Sciatic nerve (tissue), 2 donors: ENCODE data around the gene ATP5F1D. TPM values are rescaled to one million over a fixed set of nuclear protein-coding genes. Genes with fewer than 3 reads are reported as not detected.

Experiments used
- ATAC-seq: fragments of 200-7000 bp; cut with Tn5 transposase; one replicate; pipeline ENCODE4 v1.9.1; 2020; ENCODE audit warnings: mild to moderate bottlenecking, moderate library complexity
- DNase-seq: peaks from one replicate; pipeline ENCODE4 v3.0.0-alpha.2; 2020; ENCODE audit warnings: low spot score
- intact Hi-C: fragments of 100-400 bp; cut with DNase I; formaldehyde crosslinking; loops from one replicate; pipeline ENCODE4 v1.14.2; 2022
- total RNA-seq: library from RNA; stranded (reverse); fragmentation: NEBNext Ultra II Directional; extraction: Animal tissue kit (Norgen Biotek cat#: 25700); gene quantifications from one replicate; pipeline ENCODE4 v1.2.1, GENCODE V29; 2021
- donor health status: DM: no; HTN: no; CAD: no.
- donor health status: DM: no; HTN: no; CAD: no.

Gene ATP5F1D
- total RNA-seq, 1 donor from 2014 or later: 90.9 TPM

DNA sequence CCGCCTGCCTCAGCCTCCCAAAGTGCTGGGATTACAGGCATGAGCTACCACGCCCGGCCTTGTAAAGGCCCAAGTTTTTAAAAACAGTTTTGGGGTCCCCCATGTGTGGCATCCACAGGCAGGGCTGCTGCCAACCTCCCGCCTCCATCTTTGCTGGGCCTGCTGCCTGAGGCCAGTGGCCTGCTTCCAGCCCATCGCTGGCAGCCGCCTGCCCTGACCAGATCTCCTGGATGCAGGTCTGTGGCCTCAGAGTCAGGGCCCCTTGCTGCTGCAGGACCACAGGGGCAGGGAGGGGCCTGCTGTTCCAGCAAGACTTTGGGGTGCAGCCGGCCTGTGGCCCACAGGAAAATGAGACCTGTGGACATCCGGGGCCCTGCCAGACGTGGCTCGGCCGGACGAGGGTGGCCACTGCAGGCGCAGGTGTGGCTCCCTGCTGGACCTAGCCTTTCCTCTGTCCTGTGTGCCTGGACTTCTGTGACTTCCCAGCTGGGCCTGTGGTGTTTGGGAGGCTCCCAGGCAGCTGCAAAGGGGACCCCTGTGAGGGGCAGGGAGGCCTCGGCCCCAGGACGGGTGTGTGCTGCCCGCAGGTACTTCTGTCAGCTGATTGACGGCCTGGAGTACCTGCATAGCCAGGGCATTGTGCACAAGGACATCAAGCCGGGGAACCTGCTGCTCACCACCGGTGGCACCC, 21.6 kb upstream of the ATP5F1D start:
- ATAC-seq (no peak), DNase-seq (no peak)
- intact Hi-C loops: no loop called here

DNA sequence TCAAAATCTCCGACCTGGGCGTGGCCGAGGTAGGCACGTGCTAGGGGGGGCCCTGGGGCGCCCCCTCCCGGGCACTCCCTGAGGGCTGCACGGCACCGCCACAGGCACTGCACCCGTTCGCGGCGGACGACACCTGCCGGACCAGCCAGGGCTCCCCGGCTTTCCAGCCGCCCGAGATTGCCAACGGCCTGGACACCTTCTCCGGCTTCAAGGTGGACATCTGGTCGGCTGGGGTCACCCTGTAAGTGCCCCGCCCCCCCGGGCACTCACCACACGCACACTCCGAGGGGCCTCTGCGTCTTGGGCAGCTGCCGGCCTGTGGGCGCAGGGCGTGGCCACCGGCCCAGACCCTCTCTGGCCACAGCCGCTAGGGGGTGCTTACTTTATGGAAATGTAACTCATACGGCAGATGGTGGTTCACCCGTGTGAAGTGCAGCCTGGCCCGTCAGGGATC, 21.0 kb upstream of the ATP5F1D start:
- intact Hi-C loops: no loop called here
- DNase-seq: no peak

DNA sequence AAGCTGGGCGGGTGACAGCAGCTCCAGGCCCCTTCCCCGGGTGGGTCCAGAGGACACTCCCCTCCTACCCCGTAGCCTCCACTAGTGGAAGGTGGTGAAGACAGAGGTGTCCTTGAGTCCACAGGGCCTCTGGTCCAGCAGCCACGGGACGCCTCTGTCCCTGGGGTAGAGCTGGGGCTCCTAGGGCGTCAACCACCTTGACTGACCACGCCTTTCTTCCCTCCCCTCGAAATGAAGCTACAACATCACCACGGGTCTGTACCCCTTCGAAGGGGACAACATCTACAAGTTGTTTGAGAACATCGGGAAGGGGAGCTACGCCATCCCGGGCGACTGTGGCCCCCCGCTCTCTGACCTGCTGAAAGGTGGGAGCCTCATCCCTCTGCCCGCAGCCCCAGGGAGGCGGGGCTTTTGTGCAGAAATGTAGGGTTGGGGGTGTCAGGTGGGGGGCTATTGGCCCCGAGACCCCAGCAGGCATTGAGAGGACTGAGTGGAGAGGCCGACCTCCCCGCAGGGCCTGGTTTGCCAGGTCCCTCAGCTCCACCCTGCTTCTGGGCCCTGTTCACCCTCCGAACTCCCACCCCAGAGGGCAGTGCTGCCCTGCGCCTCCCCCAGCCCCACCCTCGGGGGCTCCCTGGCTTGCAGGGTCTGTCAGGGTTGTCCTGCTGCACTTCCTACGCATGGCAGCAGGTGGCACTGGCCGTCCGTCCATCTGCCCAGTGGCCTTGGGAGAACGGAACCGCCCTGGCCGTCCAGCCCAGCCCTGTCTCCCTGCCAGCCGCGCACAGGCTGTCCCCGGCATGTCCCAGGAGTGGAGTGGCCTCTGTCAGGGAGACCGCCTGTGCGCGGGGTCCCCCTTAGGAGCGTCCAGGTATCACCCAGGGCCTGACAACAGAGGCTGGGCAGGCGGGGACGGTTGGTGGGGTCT, 20.3 kb upstream of the ATP5F1D start:
- DNase-seq (peak; percentile 84), ATAC-seq (peak; percentile 63)
- intact Hi-C loops: loop anchor here (1.0 kb wide), 1 partner anchor 221 kb away; the partner anchor contains the start of gene GRIN3B

More for the DNA sequence above, 21.0 kb upstream of the ATP5F1D start:
- ATAC-seq: no peak

DNA sequence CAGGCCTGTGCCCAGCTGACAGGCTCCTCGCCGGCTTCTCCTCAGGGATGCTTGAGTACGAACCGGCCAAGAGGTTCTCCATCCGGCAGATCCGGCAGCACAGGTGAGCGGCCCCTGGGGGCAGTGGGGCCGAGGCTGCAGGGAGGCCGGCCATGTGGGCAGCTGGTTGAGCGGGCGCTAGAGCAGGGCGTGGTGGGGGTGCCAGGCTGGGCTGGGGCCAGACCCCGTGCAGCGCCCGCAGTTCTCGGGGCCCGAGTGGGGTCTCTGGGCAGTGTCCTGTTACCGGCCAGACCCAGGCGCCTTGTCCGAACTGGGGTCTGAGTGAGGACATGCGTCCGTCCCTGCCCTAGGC, 19.7 kb upstream of the ATP5F1D start:
- DNase-seq (no peak), ATAC-seq (peak; percentile 2)
- intact Hi-C loops: loop anchor here (1.0 kb wide), 1 partner anchor 222 kb away; the partner anchor contains the start of gene GRIN3B

DNA sequence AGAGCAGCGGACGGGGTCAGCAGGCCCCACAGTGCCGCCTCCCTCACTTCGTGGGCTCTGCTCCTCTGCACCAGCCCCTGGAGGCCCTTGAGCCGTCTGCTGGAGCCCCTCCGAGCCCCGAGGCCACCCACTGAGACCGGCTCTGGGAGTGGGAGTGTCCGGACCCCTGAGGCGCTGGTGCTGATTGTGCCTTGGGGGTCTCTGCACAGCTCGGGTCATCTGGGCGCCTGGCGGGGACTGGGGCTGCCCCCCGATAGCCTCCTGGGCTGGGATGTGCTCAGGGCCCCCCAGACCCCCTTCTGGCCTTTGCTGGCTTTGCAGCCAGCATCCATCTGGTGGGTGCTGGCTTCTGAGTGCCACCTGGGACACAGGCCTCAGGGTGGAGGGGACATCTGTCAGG, 19.2 kb upstream of the ATP5F1D start:
- DNase-seq: no peak
- intact Hi-C loops: no loop called here
- no peak for ATAC-seq

DNA sequence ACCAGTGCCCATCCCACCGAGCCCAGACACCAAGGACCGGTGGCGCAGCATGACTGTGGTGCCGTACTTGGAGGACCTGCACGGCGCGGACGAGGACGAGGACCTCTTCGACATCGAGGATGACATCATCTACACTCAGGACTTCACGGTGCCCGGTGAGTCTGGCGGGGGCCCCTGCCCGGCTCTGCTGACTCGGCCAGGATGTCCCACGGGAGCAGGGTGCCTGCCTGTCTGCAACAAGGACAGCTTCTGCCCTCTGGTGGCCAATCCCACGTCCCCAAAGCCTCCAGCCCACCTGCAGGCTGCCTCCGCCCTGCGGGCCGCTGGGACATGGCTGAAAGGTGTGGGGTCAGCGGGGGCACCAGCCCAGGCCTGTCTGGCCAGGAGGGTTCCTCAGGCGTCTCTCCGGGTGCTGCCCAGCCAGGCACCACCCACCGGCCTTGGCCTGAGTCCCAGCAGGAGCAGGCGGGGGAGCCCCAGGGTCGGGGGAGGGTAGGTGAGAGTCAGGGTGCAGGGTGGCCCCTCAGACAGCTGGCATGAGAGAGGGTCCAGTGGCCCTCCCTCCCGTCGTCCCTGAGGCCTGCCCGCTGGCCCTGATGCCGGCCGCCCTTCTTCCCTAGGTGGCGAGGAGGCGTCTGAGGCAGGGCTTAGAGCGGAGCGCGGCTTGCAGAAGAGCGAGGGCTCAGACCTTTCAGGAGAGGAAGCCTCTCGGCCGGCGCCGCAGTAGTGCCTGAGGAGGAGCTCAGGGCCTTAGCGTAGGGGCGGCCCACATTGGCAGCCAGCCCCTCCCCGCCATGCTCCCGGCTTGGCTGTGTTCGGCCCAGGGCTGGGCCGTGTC, 18.3 kb upstream of the ATP5F1D start:
- ATAC-seq (no peak), DNase-seq (no peak)
- intact Hi-C loops: no loop called here

DNA sequence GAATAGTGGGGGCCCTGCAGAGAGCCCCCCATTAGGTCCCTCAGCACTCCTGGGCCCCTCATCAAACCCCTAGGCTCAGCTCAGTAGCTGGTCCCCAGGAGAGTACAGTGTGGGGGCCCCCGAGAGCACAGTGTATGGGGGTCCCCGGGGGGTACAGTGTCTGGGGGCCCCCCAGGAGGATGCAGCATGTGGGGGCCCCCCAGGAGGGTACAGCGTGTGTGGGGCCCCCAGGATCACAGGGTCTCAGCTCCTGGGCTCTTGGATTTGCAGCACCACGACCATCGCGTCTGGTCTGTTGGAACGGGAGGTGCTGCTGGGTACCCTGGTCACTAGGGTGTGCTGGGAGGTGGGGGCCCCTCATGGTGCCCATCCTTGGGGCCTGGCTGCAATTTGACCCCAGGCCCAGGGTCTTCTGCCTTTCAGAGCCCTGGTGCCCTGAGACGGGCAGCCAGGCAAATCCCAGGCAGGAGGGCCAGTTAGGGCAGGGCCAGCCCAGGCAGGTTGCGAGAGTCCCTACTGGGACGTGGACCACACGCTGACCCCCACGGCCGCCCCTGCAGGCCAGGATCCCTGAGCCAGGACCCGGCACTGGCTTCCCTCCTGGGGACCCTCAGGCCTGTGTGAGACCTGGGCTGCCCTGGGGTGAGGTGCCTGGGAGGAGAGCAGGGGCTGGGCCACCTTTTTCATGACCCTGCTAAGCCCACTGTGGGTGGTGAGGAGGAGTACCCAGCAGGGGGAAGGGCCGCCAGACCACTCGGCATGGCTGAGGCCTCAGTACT, 17.3 kb upstream of the ATP5F1D start:
- ATAC-seq: no peak
- intact Hi-C loops: no loop called here
- DNase-seq: no peak

DNA sequence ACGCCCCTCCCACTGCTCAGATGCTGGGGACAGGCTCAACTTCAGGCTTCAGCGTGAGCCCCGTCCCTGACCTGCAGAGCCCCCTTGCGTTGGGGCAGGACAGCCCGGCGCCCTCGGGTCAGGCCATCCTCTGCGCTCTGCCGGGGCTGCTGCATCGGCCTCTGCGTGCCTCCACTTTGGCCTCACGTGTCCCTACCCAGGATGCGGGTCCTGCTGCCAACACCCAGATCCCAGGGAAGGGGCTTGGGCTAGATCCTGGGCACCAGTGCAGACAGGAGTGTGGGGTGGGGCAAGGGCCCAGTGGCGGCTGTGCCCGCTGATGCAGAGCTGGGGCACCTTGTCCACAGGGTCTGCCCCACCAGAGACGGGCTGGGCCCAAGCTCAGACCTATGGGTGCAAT, 16.7 kb upstream of the ATP5F1D start:
- no peak for ATAC-seq
- intact Hi-C loops: loop anchor here (1.0 kb wide), 1 partner anchor 36 kb away; no protein-coding TSS in a partner anchor
- no peak for DNase-seq

DNA sequence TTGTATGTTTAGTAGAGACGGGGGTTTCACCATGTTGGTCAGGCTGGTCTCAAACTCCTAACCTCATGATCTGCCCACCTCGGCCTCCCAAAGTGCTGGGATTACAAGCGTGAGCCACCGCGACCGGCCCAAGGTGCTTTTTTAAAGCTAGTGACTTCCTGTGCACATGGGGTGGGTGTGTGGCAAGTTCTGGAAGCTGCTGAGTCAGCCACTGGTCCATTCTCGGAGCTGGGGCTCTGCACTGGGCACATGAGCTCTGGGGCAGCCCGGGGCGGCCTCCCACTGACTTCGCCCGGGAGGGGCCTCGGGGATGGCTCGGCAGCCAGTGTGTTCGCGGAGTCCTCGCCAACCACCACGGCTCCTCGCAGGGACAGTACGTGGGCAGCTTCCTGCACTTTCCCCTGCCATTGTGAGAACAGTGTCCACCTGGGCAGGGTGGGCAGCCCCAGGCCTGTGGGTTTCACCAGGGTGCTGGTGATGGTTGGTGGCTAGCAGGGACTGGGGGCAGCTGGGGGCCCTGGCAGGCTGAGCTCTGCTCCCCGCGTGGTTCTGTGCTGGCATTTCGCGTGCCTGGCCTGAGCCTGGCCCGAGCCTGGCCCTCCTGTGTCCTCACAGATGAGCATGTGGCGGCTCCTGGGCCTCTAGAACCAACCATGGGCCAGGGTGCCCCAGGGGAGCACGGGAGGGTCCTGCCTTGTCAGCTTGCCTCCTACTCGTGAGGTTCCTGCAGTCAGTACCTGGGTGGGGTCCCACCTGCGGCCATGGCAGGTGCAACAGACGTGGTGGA, 15.9 kb upstream of the ATP5F1D start:
- DNase-seq (no peak), ATAC-seq (no peak)
- intact Hi-C loops: loop anchor here (1.0 kb wide), 1 partner anchor 36 kb away; no protein-coding TSS in a partner anchor

DNA sequence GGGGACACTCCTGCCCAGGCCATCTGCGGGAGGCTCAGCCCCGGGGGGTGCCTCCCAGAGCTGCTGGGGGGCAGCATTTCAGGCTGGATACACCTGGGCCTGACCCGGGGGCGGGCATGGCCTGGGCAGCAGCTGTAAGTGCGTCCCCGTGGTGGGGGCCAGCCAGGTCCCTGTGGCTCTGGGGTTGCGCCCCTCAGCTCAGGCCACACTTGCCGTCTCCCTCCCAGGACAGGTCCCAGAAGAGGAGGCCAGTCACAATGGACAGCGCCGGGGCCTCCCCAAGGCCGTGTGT, 15.4 kb upstream of the ATP5F1D start:
- ATAC-seq: no peak
- intact Hi-C loops: no loop called here
- DNase-seq: no peak

DNA sequence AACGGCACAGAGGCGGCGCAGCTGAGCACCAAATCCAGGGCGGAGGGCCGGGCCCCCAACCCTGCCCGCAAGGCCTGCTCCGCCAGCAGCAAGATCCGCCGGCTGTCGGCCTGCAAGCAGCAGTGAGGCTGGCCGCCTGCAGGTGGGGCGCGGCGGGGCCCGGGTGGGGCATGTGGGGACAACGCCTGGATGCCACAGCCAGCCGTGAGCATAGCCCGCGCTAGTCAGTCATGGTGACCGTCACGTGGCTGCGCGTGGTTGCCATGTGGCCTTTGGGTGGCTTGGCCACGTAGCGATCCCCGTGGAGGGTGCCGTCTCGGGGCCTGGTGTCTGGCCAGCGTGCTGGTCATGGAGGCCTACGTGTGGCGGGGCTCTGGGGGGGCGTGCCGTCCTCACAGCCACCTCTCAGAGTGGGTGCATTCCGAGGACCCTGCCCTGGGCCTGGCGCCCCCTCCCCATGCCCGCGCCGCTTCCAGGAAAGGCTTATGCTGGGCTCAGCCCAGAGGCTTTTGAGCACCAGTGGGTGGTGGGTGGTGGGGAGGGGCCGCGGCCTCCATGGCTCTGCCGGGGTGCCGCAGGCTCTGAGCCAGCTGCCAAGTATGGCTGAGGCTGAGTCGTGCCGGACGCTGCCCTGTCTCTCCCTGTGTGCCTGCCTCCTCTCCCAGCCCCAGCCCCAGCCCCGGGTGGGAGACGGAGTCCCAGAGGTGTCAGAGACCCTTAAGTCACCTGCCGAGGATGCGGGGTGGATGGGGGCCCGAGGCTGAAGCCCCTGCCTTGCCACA, 14.8 kb upstream of the ATP5F1D start:
- intact Hi-C loops: no loop called here

DNA sequence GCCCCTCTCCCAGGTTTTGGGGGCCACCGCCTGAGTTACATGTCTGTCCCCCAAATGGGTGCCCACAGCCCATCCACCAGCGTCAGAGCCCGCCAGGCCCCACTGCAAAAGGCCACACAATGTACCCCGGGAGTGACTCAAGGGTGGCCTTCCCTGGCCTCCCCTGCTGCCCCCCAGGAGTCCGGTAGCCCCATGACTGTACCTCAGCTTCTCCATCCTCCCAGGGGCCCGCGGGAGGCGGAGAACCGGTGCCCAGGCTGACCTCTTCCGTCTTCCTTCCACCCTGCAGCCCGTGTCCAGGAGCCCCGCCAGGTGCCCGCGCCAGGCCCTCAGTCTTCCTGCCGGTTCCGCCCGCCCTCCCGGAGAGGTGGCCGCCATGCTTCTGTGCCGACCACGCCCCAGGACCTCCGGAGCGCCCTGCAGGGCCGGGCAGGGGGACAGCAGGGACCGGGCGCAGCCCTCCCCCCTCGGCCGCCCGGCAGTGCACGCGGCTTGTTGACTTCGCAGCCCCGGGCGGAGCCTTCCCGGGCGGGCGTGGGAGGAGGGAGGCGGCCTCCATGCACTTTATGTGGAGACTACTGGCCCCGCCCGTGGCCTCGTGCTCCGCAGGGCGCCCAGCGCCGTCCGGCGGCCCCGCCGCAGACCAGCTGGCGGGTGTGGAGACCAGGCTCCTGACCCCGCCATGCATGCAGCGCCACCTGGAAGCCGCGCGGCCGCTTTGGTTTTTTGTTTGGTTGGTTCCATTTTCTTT, 14.1 kb upstream of the ATP5F1D start:
- intact Hi-C loops: no loop called here
- no peak for ATAC-seq
- no peak for DNase-seq

More for the DNA sequence above, 14.8 kb upstream of the ATP5F1D start:
- ATAC-seq (no peak), DNase-seq (no peak)

DNA sequence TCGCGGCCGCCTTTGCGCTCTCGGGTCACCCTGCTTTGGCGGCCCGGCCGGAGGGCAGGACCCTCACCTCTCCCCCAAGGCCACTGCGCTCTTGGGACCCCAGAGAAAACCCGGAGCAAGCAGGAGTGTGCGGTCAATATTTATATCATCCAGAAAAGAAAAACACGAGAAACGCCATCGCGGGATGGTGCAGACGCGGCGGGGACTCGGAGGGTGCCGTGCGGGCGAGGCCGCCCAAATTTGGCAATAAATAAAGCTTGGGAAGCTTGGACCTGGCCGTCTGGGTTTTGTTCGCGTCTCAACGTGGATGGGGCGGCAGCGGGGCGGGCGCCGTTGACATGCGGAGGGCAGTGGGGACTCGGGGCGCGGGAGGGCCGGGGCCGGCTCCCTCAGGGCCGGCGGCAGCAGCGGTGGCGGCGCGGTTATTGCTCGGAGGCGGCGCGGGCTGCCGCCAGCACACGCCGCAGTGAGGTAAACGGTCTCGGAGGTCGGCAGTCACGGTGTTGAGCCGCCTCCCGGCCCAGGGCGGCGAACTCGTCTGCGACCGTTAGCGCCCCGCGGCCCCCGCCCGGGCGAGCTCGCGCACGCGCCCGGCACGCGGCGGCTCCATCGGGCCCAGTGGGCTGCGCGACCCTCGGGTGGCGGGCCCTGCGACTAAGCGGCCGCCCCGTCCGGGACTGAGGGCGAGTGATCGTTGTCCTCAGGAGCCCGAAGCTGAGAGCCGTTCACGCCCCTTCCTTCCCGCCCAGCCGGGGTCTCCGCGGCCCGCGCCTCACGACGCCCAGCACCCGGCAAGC, 13.2 kb upstream of the ATP5F1D start:
- ATAC-seq: no peak
- DNase-seq: no peak
- intact Hi-C loops: no loop called here

DNA sequence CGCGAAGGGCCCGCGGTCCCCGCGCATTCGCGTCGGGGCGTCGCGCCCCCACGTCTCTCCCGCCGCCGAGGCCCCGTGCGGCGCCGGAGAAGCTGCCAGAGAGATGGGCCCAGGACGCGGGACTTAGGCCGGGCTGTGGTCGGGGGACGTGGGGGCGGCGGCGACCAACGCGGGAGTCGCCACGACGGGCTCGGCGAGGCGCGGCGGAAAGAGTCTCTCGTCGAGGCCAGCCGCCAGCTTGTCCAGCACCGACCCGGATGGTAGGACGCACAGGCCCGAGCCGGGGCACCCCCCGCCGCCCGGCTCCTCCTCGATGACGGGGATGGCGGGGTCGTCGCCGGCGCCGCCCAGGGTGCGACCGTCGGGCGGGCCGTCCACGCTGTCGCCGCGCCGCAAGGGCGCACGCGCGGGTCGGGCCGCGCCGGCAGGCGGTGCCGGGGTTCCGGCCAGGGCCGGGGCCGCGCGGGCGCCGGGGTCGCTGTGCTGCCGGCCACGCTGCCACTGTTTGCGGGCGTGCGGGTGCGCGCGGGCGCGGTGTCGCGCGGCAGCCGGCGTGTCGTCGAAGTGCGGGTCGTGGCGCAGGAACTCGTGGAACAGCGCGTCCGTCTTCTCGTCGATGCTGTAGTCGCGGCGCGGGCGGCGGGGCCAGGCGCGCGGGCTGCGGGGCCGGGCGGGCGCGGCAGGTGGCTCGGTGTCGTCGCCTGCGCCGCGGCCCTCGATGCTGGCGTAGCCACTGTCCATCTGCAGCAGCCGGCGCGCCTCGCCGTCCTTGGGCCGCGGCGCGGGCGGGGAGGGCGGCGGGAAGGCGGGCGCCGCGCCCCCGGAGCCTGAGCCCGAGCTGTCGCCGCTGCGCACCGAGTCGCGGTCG, 12.3 kb upstream of the ATP5F1D start:
- no peak for ATAC-seq
- no peak for DNase-seq
- intact Hi-C loops: no loop called here
